GM18867 (cell line): ENCODE results near the gene RNF213.
"Not testable (repeated sequence)": the region's sequence is repeated elsewhere in the genome, so short reads cannot be mapped to it uniquely, and the experiment has no call there.

ENCODE experiments used
- ATAC-seq: cut with Tn5 transposase; IDR thresholded peaks from one replicate; pipeline ENCODE4 v1.9.1; 2021; ENCODE audit warnings: mild to moderate bottlenecking, moderate library complexity; ENCODE audit not compliant: unreplicated experiment

The RNF213 gene

DNA sequence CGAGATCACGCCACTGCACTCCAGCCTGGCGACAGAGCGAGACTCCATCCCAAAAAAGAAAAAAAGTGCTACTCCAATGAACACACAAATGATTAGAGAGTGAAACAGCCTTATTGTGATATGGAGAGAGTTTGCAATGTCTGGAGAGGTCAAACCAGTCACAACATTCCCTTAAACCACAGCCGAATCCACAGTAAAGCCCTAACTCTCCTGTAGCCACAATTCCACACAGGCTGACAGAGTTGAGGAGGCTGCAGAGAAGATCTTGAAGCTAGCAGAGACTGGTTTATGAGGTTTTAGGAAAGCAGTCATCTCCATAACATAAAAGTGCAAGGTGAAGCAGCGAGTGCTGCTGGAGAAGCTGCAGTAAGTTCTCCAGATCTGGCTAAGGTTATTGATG, 6.7 kb downstream of the RNF213 start:
- no peak for ATAC-seq

DNA sequence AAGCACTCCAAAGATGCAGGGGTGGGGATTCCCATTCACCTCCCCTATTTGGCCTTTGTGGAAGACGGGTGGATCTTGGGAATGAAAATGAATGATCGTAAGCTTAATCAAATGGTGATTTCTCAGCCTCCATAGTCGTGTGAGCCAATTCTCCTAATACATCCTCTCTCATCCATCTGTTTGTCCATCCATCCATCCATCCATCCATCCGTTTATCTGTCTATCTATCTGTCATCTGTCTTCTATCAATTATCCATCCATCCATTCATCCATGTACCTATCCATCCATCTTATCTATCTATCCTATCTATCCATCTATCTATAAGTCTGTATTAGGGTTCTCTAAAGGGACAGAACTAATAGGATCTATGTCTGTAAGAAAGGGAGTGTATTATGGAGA, 7.8 kb downstream of the RNF213 start:
- ATAC-seq, result no peak

DNA sequence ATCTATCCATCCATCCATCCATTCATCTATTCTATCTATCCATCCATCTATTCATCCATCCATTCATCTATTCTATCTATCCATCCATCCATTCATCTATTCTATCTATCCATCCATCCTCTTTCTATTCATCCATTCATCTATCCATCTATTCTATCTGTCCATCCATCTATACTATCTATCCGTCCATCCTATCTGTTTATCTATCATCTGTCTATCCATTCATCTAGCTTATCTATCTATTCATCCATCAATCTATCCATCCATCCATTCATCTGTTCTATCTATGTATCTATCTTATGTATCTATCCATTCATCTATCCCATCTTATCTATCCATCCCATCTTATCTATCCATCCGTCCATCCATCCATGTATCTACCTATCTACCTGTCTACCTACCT, 8.8 kb downstream of the RNF213 start:
- ATAC-seq, result no peak

DNA sequence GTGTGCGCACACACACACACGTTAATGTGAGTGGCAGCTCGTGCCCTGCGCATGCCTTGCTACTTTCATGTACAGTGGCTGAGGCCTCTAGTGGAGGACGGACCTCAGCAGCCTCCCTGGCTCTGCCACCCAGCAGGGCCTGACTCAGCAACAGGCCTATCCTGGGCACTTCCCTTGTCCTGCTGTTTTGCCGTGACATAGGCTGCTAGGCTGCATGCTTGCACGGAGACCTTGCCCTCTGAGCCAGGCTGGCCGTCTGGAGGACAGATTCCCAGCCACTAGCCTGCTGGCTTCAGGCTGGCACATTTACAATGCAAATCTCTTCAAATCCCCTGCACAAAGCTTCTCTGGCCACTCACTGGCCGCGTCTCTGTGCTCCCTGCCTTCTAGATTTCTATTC, 9.5 kb downstream of the RNF213 start:
- no peak for ATAC-seq

DNA sequence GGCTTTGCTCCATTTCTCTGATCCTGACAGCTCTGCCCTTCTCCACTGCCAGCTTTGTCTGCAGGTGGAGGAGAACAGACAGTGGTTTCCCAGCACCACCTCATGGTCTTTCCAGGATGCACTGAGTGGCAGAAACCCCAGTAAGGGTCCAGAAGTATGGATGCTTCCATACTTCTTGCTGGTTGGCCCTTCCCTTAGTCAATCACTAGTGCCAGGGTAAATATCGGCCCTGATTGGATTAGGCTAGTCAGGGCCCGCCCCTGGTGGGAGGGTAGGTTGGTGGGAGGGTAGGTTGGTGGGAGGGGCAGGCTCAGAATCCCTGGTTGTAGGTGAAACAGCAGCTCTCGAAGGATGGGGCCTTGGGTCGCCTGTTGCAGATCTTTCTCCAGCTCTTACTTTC, 10.2 kb downstream of the RNF213 start:
- ATAC-seq, result no peak

GRCh38 chr17:80272366-80272765, 11.7 kb downstream of the RNF213 start:
- no peak for ATAC-seq

DNA sequence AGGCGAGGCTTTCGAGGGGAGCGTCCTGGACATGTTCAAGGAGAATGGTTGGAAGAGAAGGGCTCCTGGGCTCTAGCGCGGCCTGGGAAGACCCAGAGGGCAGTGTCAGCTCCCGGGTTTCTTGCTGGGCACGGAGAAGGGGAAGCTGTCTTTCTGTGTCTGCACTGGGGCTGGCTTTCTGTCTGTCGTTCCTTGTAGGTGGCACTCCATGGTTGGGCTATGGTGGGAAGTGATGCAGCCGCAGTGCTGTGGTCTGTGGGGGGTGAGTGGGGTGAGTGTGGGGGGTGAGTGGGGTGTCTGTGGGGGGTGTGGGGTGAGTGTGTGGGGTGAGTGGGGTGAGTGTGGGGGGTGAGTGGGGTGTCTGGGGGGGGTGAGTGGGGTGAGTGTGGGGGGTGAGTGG, 13.7 kb downstream of the RNF213 start:
- ATAC-seq, result no peak

DNA sequence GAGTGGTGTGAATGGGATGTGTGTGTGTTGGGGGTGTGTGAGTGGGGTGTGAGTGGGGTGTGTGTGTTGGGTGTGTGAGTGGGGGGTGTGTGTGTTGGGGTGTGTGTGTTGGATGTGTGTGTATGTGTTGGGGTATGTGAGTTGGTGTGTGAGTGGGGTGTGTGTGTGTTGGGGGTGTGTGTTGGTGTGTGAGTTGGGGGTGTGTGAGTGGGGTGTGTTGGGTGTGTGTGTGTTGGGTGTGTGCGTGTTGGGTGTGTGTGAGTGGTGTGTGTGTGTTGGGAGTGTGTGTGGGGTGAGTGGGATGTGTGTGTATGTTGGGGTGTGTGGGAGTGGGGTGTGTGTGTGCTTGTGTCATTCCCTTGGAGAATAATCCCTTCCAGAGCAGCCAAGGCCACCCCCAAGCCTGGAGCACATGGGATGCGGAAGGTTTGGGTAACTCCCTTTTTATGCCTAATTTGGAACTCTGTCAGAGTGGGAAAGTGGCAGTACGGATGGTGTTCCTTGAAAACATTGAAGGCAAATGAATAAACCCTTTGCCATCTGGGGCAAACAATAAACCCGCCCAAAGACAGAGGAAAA, 14.3 kb downstream of the RNF213 start:
- ATAC-seq, result no peak

DNA sequence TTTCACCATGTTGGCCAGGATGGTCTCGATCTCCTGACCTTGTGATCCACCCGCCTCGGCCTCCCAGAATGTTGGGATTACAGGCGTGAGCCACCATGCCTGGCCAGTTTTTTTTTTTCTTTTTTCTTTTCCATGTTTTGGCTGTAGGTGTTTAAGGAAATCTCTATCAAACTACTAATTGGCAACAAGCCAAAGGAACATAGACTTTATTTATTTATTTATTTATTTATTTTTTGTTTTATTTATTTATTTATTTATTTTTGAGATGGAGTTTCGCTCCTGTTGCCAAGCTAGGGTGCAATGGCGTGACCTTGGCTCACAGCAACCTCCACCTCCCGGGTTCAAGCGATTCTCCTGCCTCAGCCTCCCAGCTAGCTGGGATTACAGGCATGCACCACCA, 15.2 kb downstream of the RNF213 start:
- not testable (repeated sequence) for ATAC-seq

GRCh38 chr17:80277751-80278671, 17.4 kb downstream of the RNF213 start:
- ATAC-seq, result no peak

- no peak for ATAC-seq
Observed at GRCh38 chr17:80279895-80280294, 19.2 kb downstream of the RNF213 start.

- ATAC-seq, result no peak
Observed at GRCh38 chr17:80281516-80281915, 20.9 kb downstream of the RNF213 start.

GRCh38 chr17:80283116-80283852, 22.6 kb downstream of the RNF213 start:
- no peak for ATAC-seq

DNA sequence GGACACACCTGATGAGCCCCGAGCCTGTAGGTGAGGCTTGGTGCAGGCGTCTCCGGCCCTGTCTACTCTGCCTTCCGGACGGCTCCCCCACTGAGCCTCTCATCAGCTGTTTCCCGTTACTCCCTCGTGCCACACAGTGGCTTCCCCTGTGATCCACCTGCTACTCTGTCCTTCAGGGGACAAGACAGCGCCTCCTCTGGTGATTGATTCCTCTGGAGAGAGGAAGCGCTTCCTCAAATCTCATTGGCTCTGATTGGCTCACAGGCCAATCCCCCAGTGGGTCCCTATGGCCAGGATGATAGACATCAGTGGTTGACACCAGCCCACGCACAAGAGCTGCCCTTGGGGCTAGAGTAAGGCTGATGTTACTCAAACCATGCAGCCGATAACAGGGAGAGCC, 24.0 kb downstream of the RNF213 start:
- ATAC-seq, result no peak

GRCh38 chr17:80285237-80285920, 24.7 kb downstream of the RNF213 start:
- no peak for ATAC-seq

GRCh38 chr17:80286638-80286960, 25.9 kb downstream of the RNF213 start:
- no peak for ATAC-seq

GRCh38 chr17:80287038-80287437, 26.4 kb downstream of the RNF213 start:
- no peak for ATAC-seq

DNA sequence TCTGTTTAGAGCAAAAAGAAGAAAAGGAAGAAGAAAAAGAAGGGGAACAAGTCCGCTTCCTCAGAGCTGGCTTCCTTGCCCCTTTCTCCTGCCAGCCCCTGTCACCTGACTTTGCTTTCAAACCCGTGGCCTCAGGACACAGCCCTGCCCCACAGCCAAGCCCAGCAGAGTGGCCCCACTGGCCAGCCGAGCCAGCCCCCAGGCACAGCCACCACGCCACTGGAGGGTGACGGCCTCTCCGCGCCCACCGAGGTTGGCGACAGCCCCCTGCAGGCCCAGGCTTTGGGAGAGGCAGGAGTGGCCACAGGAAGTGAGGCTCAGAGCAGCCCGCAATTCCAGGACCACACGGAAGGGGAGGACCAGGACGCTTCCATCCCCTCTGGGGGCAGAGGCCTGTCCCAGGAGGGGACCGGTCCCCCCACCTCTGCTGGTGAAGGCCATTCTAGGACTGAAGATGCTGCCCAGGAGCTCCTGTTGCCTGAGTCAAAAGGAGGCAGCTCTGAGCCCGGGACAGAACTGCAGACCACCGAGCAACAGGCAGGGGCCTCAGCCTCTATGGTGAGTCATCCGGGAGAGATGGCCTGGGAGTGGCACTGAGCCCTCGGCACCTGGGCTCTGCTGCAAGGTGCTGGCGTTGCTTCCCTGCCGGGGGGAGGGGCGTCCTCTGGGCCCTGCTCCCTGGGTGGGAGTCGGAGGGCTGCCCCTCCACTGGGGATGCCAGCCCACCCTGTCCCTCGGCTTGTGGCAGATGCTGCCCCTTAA, 27.3 kb downstream of the RNF213 start:
- ATAC-seq, result no peak

- ATAC-seq, result no peak
Observed at GRCh38 chr17:80289616-80290015, 29.0 kb downstream of the RNF213 start.

- no peak for ATAC-seq
Observed at GRCh38 chr17:80290156-80290555, 29.5 kb downstream of the RNF213 start.

DNA sequence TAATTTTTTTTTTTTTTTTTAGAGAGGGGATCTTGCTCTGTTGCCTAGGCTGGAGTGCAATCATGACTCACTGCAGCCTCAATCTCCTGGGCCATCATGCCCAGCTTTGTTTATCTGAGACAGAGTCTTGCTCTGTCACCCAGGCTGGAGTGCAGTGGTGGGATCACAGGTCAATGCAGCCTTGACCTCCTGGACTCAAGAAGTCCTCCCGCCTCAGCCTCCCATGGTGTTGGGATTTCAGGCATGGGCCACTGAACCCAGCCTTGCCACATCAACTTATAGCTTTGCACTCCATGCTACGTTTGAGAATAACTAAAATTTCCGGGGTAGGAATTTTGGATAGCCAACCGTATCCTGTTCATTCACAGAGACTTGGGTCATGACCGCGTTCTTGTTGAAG, 30.6 kb downstream of the RNF213 start:
- ATAC-seq, result no peak
